Suprapubic skin (tissue), 4 donors: Measurements from ENCODE around the gene RNF39.

Source experiments
- EP300 ChIP-seq: sonication (generic); formaldehyde crosslinking; IDR thresholded peaks from one replicate; pipeline ENCODE4 v1.6.1; 2017; ENCODE audit warnings: antibody characterized with exemption
- POLR2A ChIP-seq, 2 donors: fragments of 450-650 bp; IDR thresholded peaks; one replicate each; pipeline ENCODE4 v1.6.1; 2017; ENCODE audit warnings: antibody characterized with exemption in 2 of 2, mild to moderate bottlenecking in 2 of 2, moderate library complexity in 2 of 2
- POLR2AphosphoS5 ChIP-seq, 3 donors: sonication (generic); formaldehyde crosslinking; IDR thresholded peaks; one replicate each; pipeline ENCODE4 v1.6.1; 2017; ENCODE audit warnings: antibody characterized with exemption in 3 of 3
- TF ChIP-seq, protein P1 (sequence below), 2 donors: fragments of 200-600 bp in 1 of 2; fragments of 450-650 bp in 1 of 2; sonication (generic) in 1 of 2; IDR thresholded peaks; one replicate each; pipeline ENCODE4 v1.5.1; 2016 to 2019; ENCODE audit warnings: antibody characterized with exemption in 2 of 2, mild to moderate bottlenecking in 1 of 2, moderate library complexity in 1 of 2

DNA sequence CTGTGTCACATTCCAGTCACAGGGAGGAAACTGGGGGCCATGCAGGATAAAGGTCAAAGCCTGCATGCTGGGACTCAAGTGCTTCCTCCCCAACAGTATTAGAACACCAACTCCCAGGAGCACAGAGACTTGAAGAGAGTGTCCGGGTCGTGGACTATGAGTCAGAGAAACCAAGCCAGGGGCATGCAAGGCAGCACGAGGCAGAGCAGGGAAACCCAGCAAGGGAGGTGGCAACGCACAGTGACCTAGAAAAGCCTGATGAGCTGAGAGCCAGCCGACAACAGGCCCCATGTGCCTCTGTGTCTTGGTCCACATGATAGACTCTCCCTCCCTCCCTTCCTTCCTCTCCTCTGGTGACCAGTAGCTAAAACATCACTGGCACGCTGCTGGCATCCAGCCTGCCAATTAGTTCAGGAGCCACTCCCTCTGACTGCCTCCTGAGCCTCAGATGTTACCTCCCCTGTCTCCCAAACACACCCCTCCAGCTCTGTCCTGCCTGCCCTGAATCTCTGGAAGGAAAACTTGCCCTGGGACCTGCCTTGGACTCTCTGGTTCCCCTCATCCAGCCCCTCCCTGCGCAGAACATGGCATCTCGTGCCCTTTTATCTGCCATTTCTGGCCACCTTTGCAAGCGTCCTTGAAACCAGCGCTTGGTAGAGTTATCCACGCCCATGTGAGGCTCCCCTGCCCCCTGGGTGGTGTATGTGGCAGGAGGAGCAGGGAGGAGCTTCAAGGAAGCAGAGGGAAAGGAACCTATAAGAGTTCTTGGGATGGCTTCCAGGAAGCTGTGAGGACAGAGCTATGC lies 16.2 kb upstream of the RNF39 start:
- TF ChIP-seq POLR2AphosphoS5 (IDR thresholded peaks at IDR 0.05) (no peak), POLR2A (IDR thresholded peaks at IDR 0.05) (no peak), EP300 (no peak)
- TF ChIP-seq, protein P1, sequence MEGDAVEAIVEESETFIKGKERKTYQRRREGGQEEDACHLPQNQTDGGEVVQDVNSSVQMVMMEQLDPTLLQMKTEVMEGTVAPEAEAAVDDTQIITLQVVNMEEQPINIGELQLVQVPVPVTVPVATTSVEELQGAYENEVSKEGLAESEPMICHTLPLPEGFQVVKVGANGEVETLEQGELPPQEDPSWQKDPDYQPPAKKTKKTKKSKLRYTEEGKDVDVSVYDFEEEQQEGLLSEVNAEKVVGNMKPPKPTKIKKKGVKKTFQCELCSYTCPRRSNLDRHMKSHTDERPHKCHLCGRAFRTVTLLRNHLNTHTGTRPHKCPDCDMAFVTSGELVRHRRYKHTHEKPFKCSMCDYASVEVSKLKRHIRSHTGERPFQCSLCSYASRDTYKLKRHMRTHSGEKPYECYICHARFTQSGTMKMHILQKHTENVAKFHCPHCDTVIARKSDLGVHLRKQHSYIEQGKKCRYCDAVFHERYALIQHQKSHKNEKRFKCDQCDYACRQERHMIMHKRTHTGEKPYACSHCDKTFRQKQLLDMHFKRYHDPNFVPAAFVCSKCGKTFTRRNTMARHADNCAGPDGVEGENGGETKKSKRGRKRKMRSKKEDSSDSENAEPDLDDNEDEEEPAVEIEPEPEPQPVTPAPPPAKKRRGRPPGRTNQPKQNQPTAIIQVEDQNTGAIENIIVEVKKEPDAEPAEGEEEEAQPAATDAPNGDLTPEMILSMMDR (IDR thresholded peaks at IDR 0.05) = no peak
